G401 (cell line): ENCODE data around the gene HSBP1L1. TPM values are rescaled to one million over a fixed set of nuclear protein-coding genes. Genes with fewer than 3 reads are reported as not detected.

Experiments
- DNase-seq: peaks from one replicate; pipeline ENCODE4 v3.0.0-alpha.2; 2015; ENCODE audit warnings: low spot score
- in situ Hi-C: cut with HindIII; loops from 2 replicates; pipeline ENCODE4 v1.10.0; 2016; ENCODE audit warnings: low sequenced_read_pairs, mixed read lengths
- total RNA-seq: library from RNA; depleted of rRNA; stranded (reverse); fragments of >200 nt; shearing (Covaris generic); gene quantifications from 2 replicates; pipeline ENCODE4 v1.2.3, GENCODE V29; 2014; rRNA removed

Gene HSBP1L1
- 31.6 and 32.7 TPM in 2 replicates for total RNA-seq

DNA sequence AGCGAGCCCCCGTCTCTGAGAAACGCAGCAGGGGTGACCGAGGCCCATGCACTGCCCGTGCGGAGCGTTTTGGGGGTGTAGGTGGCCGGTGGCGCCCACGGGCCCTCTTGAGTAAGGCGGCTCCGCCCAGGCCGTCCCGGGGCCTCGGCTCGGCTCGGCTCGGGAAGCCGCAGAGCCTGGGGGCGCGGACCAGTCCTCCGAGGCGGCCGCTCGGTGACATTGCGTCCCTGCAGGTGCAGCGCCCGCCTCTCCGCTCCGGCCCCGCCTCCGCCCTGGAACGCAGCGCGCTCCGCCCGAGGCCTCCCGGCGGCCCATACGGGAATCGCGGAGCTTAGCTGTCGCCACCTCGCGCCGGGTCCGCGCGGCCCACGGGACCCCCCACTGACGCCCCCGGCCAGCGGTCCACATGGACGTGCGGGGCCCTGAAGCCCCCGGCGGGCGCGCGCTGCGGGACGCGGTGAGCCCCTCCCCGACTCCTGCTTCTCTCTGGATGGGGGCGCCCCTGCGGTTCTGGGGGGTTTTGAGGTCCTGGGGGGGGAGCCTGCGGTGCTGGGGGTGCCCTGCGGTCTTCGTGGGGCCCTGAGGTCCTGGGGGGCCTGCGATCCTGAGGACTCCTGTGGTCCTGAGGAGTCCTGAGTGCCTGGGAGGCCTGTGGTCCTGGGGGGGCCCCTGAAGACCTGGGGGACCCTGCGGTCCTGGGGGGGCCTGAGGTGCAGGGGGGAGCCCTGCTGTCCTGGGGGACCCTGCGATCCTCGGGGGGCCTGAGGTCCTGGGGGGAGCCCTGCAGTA, at the start of gene HSBP1L1:
Gene HSBP1L1 (plus strand): TSS at position 314 of the 789 bp plus-strand sequence. CDS start 93 bp downstream, at position 407.
- in situ Hi-C loops: no loop called here
- peak; percentile 63 for DNase-seq

DNA sequence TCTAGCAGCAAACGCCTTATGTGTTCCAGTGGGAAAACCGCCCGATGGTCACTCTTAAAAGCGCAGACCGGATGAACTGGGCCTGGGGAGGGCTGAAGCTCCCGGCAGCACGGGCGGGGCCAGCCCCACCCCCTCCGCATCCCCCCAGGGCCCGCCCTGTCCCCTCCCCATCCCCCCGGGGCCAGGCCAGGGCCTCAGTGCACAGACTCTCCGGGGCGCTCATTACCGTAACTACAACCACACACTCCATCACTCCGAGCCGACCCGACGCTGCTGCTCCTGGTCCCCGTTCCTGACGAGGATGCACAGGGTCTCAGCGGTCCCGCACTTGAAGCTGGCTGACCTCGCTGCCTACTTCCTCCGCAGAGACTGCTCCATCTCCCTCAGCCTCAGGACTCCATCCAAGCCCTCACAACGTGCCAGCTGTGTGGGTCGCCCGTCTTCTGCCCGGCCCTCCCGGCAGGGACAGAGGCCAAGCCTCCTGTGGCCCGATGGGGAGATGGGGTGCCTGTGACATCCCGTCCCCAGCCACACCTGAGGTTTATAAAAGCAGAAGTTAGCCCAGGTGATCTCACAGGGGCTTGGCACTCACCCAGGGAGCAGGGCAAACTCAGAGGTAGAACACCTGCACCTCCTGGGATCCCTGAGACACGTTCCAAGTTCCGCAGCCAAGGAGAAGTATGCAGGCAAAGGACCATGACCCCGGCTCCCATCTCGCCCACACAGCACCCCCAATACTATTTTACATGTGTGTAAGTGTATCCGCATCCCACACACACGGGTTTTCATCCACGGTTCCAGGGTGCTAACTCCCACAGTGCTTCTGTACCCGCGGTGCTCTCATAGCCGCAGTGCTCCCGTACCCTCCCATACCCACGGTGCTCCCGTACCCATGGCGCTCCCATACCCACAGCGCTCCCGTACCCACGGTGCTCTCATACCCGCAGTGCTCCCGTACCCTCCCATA, 49.0 kb upstream of the HSBP1L1 start:
- in situ Hi-C loops: no loop called here
- no peak for DNase-seq

DNA sequence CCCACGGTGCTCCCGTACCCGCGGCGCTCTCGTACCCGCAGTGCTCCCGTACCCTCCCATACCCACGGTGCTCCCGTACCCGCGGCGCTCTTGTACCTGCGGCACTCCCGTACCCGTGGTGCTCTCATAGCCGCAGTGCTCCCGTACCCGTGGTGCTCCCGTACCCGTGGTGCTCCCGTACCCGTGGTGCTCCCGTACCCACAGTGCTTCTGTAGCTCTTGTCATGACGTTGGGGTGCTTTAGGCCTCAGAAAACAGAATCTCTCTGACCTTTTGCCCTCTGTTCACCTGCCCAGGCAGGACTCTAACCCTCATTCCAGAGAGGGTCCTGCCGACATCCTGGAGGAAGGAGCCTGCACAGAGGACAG, 48.3 kb upstream of the HSBP1L1 start:
- DNase-seq: no peak
- in situ Hi-C loops: no loop called here

DNA sequence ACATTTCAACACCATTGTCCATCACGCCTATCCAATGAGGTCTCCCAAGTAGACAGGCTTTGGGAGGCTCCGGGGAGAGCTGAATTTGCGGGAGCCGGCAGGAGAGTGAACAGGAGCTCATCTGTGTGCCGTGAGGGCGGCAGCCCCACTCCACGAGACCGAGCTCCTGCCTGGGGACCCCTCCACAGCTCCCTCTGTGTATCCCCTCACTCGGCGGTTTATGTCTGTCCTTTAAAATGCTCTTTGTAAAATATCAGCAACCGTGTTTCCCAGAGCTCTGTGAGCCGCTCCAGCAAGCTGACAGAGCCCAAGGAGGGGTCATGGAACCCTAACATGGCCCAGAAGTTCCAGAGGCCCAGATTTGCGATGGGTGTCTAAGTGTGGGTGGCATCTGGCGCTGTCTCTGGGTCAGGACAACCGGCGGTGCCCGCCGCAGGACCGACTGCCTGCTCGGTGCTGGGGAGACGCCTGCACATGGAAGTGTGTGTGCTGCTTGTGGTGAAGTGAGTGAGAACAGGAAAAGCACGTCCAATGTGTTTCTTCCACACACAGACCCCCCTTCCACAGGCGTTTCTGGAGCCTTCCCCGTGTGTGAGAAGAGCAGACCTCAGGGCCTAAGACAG, 47.8 kb upstream of the HSBP1L1 start:
- DNase-seq: no peak
- in situ Hi-C loops: no loop called here

DNA sequence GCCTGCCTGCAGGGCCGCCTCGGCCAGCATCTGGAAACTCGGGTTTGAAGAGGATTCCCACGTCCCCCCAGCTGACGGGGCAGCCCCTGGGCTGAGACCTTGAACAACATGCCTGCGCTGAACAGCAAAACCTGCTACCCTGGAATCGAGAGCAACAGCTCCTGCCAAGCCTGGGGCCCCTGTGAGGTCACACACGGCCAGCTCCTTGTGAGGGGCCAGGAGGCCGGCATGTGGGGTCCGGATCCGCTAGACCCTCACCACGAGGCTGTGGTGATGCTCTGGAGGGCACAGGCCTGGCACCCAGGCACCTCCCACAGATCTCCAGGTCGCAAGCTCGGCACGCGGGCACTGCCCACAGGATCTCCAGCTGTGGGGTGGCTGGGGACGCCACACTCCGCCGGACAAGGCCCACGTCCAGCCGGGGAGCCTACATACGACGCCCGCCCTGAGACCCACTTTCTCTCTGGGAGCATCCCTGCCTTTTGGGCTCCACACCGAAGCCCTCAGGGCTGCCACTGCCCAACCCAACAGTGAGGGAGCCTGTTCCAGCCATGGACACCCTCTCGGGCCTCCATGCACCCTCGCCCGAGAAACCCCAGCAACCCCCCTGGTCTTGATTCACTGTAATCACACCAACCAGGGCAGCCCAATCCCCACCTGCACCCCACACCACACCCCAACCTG, 47.1 kb upstream of the HSBP1L1 start:
- in situ Hi-C loops: no loop called here
- no peak for DNase-seq

DNA sequence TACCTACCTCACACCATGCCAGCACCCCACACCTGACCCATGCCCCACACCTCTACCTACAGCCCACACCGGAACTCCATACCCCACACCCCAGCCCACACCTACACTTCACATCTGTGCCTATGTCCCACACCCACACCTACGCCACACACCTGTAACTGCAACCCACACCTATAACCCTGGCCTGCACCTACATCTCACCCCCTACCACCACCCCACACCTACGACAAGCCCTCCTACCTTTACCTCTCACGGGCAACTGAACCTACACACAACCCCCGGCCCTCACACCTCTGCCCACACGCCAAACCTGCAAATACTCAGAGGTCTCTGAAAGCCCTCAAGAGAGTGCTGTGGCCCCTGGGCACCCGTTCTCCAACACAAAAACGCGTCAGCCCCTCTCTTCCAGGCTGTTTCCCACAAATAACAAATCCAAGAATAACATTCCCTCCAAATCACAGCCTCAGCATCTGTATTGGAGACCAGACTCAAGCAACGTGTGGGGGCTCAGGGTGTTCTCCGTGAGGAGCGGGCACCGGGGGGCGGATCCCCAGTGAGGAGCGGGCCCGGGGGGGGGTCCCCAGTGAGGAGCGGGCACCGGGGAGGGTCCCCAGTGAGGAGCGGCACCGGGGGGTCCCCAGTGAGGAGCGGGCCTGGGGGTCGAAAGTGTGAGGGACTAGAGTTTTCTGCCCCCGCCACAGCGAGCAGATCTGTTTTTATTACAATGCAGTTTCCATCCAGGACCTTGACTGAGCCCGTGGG, 46.4 kb upstream of the HSBP1L1 start:
- in situ Hi-C loops: no loop called here
- DNase-seq: no peak

DNA sequence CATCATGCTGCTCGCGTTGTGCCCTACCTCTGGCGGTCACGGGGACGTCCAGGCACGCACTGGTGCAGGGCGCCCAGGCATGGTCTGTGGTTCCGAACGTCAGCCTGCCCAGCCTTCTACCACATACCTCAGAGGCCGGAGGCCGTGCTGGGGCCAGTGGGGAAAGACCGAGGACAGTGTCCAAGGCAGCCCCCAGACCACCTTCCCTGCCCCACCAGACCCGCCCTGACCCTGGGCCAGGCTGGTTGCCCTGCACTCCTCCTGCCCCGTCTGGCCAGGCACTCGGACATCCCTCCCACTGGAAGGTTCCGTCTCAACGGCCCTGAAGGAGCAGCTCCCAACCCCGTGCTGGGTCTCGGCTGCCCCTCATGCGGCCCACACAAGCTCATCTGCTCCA, 45.8 kb upstream of the HSBP1L1 start:
- DNase-seq: no peak
- in situ Hi-C loops: no loop called here

DNA sequence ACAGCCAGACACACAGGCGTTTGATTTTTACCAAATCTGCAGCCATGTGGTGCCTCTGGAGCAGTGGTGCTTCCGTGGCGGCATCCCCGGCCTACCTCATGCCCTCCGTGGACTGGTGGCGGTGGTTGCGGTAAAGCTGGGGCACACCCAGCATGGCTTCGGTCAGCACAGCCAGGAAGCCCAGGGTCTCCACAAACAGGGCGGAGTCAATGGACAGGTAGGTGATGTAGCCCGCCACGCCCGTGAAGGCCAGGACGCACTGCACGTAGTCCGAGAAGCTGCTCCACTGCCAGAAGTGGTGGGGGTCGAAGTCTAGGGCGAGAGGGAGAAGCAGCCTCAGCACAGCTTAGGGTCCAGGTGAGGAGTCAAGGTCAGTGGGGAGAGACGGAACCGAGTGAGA, 45.4 kb upstream of the HSBP1L1 start:
- DNase-seq: no peak
- in situ Hi-C loops: no loop called here

DNA sequence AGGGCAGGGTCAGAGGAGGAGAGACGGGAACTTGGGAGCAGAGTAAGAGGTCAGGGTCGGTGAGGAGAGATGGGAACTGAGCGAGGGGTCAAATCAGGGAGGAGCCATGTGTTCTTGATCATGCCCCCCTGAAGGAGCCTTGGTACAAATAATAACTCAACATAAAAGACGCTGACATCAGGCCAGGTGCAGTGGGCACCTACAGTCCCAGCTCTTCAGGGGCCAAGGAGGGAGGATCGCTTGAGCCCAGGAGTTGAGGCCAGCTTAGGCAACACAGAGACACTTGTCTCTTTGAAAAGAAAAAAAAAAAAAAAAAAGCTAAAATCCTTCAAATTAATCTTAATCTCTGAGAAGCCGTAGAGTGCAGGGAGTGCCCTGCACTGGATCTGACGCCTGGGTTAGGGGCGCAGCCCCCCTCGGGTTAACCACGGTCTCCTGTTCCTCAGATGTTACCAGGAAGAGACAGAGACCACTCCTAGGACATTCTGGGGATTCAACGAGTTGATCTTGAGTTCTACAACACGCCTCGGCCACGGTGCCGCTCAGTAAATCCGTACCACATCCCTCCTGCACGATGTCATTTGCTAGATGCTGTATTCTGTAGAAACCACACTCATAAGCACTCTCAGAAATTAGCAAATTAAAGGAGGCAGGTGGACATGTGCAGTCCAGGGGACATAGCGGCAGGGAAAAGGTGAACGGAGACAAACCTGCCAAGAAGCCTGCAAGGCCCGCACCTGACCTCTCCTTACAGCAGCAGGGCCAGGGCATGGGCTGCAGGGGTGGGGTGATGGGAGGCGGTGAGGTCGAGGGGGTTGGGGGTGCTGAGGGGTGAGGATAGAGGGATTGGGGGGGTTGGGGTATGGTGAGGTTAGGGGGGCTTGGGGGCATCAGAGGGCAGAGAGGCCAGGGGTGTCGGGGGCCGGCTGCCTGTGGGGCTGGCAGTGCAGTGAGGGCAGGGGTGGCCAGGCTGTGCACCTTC, 42.2 kb upstream of the HSBP1L1 start:
- in situ Hi-C loops: no loop called here
- no peak for DNase-seq

DNA sequence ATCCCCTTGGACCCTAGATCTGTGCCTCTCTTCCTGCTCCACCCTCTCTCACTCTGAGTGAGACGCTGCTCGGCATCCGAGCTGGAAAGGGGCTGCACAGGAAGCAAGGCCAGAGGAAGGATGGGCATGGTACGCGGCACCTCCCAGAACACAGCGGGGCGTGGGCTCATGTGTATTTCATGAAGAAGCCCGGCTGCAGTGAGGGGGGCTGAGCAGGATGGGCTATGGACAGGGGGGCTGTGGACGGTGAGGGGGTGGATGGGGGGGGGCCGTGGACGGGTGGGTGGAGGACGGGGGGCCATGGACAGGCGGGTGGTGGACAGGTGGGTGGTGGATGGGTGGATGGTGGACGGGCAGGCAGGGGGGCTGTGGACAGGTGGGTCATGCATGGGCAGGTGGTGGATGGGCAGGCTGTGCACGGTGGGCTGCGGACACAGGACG, 41.5 kb upstream of the HSBP1L1 start:
- in situ Hi-C loops: no loop called here
- DNase-seq: no peak

DNA sequence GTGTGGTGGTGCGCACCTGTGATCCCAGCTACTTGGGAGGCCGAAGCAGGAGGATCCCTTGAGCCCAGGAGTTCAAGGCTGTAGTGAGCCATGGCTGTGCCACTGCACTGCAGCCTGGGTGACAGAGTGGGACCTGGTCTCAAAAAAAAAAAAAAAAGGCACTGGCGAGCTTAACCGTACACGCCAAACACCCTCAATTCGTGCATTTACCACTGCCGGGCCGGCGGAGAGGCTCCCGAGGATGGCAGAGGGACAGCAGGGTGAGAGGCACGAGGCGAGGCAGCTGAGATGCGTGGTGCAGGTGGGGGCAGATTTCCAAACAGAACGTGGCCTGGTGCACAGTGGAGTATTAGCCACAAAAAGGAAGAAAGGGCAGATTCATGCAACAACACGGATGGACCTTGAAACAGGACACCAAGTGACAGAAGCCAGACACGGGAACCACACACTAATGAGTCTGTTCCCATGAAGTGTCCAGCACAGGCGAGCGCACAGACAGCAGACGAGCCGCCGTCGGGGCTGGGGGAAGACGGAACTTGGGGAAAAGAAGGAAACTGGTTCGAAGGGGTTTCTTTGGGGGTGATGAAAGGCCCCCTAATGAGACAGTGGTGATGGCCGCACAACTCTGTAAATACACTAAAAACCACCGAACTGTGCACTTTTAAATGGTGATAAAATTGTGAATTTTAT, 40.4 kb upstream of the HSBP1L1 start:
- DNase-seq: no peak
- in situ Hi-C loops: no loop called here

DNA sequence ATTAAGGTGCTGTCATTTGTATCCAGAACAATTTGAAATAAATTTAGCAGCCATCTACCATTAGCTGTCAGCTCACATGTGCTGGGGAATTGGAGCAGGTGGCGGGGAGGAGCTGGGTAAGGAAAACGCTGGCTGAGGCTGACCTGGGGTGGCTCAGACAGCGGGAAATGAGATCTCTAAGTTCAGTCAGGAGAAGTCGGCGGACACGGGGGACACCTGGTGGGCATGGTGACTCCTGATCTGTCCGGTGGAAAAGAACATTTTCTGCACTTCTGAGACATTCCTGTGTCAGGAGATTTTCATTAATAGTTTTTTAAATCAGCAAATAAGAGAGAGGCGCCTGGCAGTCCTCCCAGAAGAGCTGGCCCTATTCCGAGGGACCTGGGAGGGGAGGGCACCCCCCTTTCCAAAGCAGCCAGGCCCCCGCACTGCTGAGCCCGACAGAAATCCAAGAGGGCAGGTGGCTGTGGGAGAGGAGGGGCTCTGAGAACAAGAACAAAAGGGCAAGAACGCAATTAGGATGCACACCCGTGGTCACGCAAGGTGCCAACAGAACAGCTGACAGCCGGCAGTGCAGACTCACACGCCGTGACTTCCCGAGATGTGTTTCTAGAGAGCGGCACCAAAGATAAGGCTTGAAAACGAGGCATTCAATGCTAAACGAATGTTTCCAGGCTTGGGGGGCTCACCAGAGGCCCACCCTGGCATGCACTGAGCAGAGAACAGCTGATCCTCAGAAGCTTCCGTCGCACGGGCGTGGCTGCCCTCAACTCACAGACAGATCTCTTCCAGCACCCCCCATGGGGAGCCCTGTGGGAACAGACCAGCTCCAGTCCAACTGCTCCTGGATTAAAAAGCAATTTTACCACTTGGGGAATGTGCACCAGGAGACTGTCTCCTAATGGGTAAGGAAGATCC, 39.4 kb upstream of the HSBP1L1 start:
- in situ Hi-C loops: no loop called here
- DNase-seq: peak; percentile 94

DNA sequence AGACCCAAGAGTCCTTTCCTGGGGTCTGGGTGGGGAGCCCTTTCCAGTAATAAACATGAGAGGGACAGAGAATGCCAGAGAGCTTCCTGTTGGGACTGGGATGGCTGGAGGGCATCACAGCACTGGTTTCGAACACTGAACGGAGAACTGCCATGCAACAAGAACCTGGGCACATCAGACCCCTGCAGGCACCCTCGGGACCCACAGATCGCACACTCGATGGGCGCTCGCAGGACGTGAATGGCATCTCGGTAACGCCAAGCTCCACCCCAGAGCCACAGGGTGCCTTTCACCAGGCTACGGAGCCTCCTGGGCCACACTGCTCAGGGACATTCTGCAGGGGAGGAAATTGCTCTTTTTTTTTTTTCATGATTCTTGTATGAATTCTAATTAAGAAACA, 38.1 kb upstream of the HSBP1L1 start:
- in situ Hi-C loops: no loop called here
- DNase-seq: no peak

DNA sequence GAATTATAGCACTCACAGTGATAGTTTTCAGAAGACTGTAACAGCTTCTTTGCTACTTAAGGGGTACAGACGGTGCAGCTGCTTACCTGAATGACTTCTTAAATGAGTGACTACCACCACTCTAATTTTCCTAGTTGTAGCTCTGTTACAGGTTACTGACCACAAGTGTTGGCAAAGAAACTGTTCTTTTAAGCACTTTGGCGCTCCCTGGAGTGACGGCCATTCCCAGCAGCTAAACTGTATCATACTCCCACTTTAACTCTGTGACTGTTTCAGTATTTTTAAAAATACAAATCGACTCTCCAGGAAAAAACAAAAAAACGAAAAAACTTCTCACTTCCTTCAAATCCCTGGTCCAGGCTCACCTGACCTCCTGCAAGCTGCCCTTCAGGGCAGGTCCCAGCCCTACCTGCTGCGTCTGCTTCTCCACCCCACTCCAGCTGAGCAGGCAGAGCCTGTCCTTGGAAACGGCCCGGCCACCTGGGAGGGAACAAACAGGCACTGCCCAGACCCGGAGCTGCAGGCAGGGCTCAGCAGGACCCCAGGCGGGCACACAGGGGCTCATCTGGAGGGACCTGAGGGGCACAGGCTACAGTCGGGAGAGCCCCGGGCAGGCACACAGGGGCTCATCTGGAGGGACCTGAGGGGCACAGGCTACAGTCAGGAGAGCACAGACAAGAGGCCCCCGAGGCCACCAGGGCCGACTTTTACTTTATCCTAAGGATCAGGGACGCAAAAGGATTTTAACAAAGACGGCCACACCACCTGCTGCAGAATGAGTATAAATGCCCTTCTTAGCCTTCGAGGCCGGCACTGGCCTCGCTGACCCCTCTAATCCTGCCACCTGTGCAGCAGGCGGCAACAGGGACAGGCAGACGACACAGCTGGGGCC, 37.5 kb upstream of the HSBP1L1 start:
- DNase-seq: no peak
- in situ Hi-C loops: no loop called here
